Endothelial cell of umbilical vein (primary cell): ENCODE measurements around the gene LCNL1.

Experiments used
- JUN ChIP-seq: IDR thresholded peaks from 2 replicates; pipeline ENCODE4 v1.6.1; 2011; ENCODE audit warnings: borderline replicate concordance, low read depth; ENCODE audit not compliant: insufficient read length, insufficient read depth
- POLR2A ChIP-seq: IDR thresholded peaks from 2 replicates; pipeline ENCODE4 v1.6.1; 2012; ENCODE audit warnings: low read depth, mild to moderate bottlenecking, control low read depth, low read length
- POLR2AphosphoS5 ChIP-seq: IDR thresholded peaks from 2 replicates; pipeline ENCODE4 v1.6.1; 2012; ENCODE audit warnings: low read depth, mild to moderate bottlenecking, control low read depth, low read length, moderate library complexity; ENCODE audit not compliant: insufficient read depth
- TF ChIP-seq, protein P1 (sequence below), 2 donors: IDR thresholded peaks; 1 replicate in 1 of 2; 2 replicates in 1 of 2; pipeline ENCODE4 v1.5.1; 2011; ENCODE audit warnings: low read length in 2 of 2, mild to moderate bottlenecking in 2 of 2, moderate library complexity in 2 of 2, control low read depth in 1 of 2, inconsistent platforms in 1 of 2, low read depth in 1 of 2; ENCODE audit not compliant: insufficient read depth in 1 of 2; ENCODE audit errors: extremely low read depth in 1 of 2

DNA sequence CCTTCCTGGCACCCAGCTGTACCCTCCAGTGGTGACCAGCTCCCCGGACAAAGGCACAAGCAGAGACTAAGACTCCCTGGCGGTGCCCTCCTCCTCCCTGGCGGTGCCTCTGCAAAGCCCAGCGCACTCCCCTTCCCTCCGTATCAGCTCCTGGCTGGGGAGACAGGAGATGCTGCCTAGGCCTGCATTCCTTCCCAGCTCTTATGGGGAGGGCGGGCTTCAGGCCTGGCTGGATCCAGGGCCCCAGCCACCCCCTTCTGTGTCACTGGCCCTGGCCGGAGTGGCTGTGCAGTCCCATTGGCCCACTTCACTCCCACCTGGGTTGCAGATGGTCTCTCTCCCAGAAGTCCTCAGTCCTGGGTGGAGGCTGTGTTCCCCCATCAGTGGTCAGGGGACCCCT, 24.3 kb upstream of the LCNL1 start:
- TF ChIP-seq, protein P1, sequence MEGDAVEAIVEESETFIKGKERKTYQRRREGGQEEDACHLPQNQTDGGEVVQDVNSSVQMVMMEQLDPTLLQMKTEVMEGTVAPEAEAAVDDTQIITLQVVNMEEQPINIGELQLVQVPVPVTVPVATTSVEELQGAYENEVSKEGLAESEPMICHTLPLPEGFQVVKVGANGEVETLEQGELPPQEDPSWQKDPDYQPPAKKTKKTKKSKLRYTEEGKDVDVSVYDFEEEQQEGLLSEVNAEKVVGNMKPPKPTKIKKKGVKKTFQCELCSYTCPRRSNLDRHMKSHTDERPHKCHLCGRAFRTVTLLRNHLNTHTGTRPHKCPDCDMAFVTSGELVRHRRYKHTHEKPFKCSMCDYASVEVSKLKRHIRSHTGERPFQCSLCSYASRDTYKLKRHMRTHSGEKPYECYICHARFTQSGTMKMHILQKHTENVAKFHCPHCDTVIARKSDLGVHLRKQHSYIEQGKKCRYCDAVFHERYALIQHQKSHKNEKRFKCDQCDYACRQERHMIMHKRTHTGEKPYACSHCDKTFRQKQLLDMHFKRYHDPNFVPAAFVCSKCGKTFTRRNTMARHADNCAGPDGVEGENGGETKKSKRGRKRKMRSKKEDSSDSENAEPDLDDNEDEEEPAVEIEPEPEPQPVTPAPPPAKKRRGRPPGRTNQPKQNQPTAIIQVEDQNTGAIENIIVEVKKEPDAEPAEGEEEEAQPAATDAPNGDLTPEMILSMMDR (IDR thresholded peaks at IDR 0.05; ENCODE audit: extremely low read depth in 1 of 2, insufficient read depth in 1 of 2, low read depth in 1 of 2, low read length in 2 of 2), result no peak
- TF ChIP-seq POLR2AphosphoS5, result no peak
- no peak for TF ChIP-seq POLR2A
- no peak for TF ChIP-seq JUN
